GM18873 (cell line): ENCODE results near the gene LVRN.
A peak's percentile ranks its signal among the peaks of the same experiment; 100 is the strongest.

ENCODE experiments used
- ATAC-seq: cut with Tn5 transposase; IDR thresholded peaks from one replicate; pipeline ENCODE4 v1.9.1; 2021; ENCODE audit warnings: mild to moderate bottlenecking, moderate library complexity, moderate number of reproducible peaks; ENCODE audit not compliant: unreplicated experiment, low FRiP score

Gene LVRN

GRCh38 chr5:116013207-116013785 is 51.0 kb downstream of the LVRN start:
- ATAC-seq = no peak

- ATAC-seq = no peak
Observed at GRCh38 chr5:116013936-116014335, 51.7 kb downstream of the LVRN start.

- ATAC-seq = no peak
Observed at GRCh38 chr5:116023619-116024018, 61.3 kb downstream of the LVRN start.

GRCh38 chr5:116025866-116026265 is 63.6 kb downstream of the LVRN start:
- ATAC-seq = no peak

GRCh38 chr5:116032094-116032517 is 69.8 kb downstream of the LVRN start, which contains the start of gene ARL14EPL:
Gene ARL14EPL (plus strand): TSS chr5:116032472. CDS start chr5:116051466, 18,994 bp downstream.
- ATAC-seq = peak; percentile 81

- peak; percentile 48 for ATAC-seq
Observed at GRCh38 chr5:116032991-116033390, 70.7 kb downstream of the LVRN start.

- ATAC-seq = no peak
Observed at GRCh38 chr5:116035123-116035522, 72.8 kb downstream of the LVRN start.

- no peak for ATAC-seq
Observed at GRCh38 chr5:116037236-116037822, 75.1 kb downstream of the LVRN start.

- no peak for ATAC-seq
Observed at GRCh38 chr5:116038817-116039216, 76.5 kb downstream of the LVRN start.

GRCh38 chr5:116042375-116042774 is 80.1 kb downstream of the LVRN start:
- no peak for ATAC-seq

GRCh38 chr5:116044073-116044472 is 81.8 kb downstream of the LVRN start:
- ATAC-seq = no peak

- ATAC-seq = no peak
Observed at GRCh38 chr5:116045821-116046220, 83.5 kb downstream of the LVRN start.

- ATAC-seq = no peak
Observed at GRCh38 chr5:116046261-116046660, 84.0 kb downstream of the LVRN start.

GRCh38 chr5:116046823-116047222 is 84.5 kb downstream of the LVRN start:
- ATAC-seq = no peak

- ATAC-seq = no peak
Observed at GRCh38 chr5:116058346-116058936, 96.2 kb downstream of the LVRN start.

GRCh38 chr5:116062352-116062751 is 100.1 kb downstream of the LVRN start:
- no peak for ATAC-seq

GRCh38 chr5:116063950-116064349 is 101.7 kb downstream of the LVRN start:
- ATAC-seq = no peak

GRCh38 chr5:116068028-116068632 is 105.9 kb downstream of the LVRN start:
- ATAC-seq = no peak

GRCh38 chr5:116071211-116071610 is 108.9 kb downstream of the LVRN start:
- no peak for ATAC-seq

- no peak for ATAC-seq
Observed at GRCh38 chr5:116075191-116075831, 113.0 kb downstream of the LVRN start.

- ATAC-seq = peak; percentile 99
Observed at GRCh38 chr5:116076496-116076895, 114.2 kb downstream of the LVRN start.
